GM21526 (cell line): ENCODE results near the gene GCSAM.

ENCODE experiments used
- ATAC-seq: cut with Tn5 transposase; IDR thresholded peaks from one replicate; pipeline ENCODE4 v1.9.1; 2021; ENCODE audit warnings: moderate library complexity; ENCODE audit not compliant: unreplicated experiment, low FRiP score

GCSAM gene

GRCh38 chr3:112132975-112133448 lies at the start of gene GCSAM:
TSS of gene GCSAM (minus strand) at chr3:112133248. CDS start at chr3:112133120, 128 bp downstream.
- ATAC-seq = peak; percentile 73

- no peak for ATAC-seq
Measured at GRCh38 chr3:112175646-112176045, 42.6 kb upstream of the GCSAM start.

DNA sequence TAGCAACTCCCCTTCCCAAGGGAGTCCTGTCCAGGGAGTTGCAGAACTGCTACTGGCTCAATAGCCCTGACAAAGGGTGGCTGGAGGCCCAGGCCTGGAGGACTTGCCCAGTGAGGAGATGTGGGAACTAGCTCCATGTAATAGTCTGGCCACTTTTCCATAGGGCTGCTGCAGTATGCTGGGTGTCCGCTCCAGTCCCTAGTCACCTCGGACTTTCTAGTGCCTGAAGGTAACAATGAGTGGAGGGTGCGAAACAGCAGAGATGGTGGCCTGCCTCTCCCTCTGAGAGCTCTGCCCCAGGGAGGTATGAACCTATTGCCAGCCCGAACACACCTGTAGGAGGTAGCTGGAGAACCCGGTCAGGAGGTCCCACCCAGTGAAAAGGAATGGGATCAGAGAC lies 42.0 kb upstream of the GCSAM start:
- no peak for ATAC-seq

- no peak for ATAC-seq
Measured at GRCh38 chr3:112171144-112171543, 38.1 kb upstream of the GCSAM start.

GRCh38 chr3:112170046-112170445 lies 37.0 kb upstream of the GCSAM start:
- no peak for ATAC-seq

DNA sequence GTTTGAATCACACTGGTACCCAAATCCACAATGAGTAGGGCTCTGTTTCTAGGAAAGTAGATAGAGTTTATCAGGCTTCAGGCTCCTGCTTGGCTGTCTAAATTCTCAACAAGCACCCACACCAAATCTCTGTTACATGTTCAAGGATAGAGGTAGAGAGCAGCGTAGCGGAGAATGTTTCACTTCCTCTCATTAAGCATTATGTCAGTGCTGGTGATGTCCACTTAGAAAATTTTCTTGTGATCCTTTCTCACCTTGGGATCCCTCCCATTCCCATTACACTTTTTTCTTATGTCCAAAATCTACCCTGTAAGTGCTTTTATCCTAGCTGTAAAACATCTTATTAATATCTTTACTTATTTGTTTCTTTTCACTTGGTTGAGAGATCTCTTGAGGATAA lies 34.7 kb upstream of the GCSAM start:
- ATAC-seq = peak; percentile 97

DNA sequence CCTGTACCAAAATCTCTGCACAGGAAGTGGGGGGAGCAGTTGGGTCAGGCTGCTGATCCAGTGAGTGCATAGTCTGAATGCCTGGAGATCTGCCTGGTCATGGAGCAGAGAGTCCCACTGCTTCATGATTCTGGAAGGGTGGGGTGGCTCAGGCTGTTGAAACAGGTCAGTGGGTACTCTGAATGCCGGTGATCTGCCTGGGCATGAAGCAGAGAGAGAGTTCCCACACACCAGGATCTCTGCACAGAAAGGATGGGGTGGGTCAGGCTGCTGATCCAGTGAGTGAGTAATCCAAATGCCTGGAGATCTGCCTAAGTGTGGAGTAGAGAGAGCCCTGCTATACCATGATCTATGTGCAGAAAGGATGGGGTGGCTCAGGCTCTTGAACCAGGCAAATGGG lies 16.1 kb upstream of the GCSAM start:
- no peak for ATAC-seq

- no peak for ATAC-seq
Measured at GRCh38 chr3:112143689-112144088, 10.6 kb upstream of the GCSAM start.

DNA sequence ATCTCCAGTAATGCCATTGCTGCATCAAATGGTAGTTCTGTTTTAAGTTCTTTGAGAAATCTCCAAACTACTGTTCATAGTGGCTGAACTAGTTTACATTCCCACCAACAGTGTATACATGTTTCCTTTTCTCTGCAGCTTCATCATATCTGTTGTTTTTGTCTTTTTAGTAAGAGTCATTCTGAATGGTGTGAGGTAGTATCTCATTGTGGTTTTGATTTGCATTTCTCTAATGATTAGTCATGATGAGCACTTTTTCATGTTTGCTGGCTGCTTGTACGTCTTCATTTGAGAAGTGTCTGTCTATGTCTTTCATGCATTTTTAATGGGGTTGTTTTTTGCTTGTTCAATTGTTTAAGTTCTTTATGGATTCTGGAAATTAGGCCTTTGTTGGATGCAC lies 10.2 kb upstream of the GCSAM start:
- ATAC-seq = no peak

DNA sequence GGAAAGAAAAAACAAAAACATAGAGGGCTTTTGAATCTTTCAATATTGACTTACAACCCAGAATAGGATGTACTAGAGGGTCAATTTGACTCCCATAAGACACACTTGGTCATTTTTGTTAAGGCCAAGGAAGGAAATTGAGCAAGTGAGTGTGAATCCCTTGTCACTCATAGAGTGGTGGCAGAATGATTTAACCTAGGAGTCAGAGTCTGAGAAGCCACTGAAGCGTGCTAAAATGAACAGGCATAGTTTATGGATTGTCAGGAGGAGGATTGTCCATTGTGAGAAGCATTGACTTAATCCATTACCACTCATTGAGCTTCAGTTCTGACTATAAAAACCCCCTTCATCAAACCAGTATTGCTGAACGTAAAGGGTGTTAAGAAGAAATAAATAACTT lies 8.2 kb upstream of the GCSAM start:
- no peak for ATAC-seq

GRCh38 chr3:112140584-112140983 lies 7.5 kb upstream of the GCSAM start:
- ATAC-seq = no peak

- no peak for ATAC-seq
Measured at GRCh38 chr3:112138219-112138969, 5.3 kb upstream of the GCSAM start.

GRCh38 chr3:112137781-112138180 lies 4.7 kb upstream of the GCSAM start:
- ATAC-seq = no peak

GRCh38 chr3:112136959-112137693 lies 4.1 kb upstream of the GCSAM start:
- ATAC-seq = no peak

DNA sequence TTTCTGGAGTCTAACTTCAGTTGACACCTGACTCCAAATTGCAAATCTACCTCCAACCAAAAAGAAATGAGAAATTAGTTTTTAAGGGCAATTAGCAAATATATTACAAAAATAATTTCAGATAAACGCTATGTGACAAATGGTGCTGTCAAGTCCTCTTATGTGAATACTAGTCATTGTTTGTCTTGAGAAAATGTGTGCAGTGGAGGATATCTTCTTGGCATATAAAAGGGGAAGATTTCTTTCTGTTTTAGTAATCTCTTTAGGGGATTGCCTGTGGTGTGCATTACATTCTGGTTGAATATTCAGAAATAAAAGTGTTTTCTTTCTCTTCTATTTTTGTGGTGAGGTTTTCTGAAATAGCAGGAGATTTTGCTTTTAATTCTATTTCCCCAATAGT lies 3.0 kb upstream of the GCSAM start:
- ATAC-seq = no peak

DNA sequence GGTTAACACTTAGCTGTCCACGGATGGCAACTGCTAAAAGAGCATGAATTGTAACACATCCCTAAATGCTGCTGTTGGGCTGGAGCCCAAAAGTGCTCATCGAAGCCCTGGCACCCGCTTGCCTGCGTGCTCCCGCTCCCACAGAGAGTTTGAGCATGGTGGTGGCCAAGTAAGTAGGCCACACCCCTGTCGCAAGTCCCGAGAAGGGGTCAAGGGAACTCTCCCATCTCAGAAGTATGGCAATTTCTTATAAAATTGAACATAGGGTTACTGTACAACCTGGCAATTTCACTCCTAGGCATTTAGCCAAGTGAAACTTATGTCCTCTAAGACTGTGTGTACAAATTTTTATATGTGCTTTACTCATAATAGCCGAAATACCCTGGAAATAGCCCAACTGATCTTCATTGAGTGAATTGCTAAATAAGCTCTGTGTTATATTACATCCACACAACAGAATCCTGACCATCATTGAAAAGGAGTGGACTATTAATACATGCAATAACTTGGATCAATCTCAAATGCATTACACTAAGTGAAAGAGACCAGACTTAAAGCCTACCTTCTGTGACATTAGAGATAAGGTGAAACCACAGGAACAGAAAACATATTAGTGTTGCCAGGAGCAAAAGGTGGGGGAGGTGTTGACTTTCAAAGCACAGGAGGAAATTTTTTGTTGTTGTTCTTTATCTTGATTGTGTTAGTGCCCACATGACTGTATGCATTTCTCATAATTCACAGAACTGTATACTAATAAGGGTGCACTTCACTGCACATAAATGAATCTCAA lies 1.5 kb upstream of the GCSAM start:
- no peak for ATAC-seq

DNA sequence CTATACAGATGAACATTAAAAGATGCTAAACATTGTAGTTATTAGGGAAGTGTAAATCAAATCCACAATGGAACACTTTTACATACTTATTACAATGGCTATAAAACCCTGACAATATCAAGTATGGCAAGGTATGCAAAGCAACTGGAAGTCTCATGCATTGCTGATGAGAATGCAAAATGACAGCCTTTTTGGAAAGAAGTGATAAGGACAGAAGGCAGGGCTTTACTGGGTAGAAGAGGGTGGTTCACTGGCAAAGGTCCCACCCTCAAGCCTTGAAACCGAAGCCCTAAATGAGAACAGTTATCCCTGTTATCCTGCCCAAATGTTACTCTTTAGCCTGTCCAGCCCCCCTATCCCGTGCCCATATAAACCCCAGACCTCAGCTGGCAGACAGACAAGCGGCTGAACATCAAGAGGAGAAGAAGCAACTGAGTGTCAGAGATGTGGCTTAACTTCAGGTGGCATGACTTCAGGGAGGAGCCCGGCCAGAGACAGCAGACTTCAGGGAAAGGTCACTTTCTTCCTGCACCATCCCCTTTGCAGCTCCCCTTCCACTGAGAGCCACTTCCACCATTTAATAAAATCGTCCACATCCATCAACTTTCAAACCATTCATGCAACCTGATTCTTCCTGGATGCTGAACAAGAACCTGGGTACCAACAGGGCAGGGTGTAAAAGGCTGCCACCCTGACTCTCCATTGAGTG lies 732 bp upstream of the GCSAM start:
- ATAC-seq = no peak

- no peak for ATAC-seq
Measured at GRCh38 chr3:112132554-112132953, 494 bp downstream of the GCSAM start.

DNA sequence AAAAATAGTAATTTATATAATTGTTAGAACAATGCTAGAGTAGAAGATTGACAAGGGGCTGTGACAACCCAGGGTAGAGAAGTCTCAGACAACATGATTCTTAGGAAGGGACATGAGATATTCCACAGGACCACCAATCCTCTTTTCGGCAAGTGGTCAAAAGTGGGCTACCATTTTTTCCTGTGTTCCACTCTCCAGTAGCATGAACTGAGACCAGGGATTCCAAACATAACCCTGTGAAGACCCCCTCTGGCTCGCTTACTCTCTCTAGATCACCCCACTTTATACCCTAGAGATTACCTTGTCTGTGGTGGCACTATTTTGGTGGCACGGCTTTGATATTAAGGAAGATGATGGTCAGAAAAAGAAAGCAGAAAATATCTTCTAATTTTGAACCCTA lies 960 bp downstream of the GCSAM start:
- no peak for ATAC-seq

DNA sequence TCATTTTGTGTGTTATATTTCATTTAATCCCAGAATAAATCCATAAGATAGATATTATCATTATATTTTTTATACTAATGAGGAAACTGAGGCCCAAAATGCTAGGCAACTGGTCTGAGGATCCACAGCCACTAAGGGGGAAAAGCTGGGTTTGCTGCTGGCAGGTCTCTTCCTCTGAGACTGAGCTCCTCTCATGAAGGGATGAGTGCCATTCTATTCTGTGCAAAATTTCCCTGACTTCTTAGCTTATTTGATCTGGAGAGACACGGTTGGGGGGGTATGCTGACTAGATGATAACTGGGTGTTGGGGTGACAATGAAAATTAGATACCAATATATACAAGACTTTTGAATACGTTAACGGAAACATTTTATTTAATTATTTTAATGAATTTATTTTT lies 1.9 kb downstream of the GCSAM start:
- no peak for ATAC-seq

- no peak for ATAC-seq
Measured at GRCh38 chr3:112130638-112130993, 2.4 kb downstream of the GCSAM start.
